ENCODE results near the gene PDE10A. TPM values are rescaled to one million over a fixed set of nuclear protein-coding genes. Genes with fewer than 3 reads are reported as not detected.

Gene PDE10A
- total RNA-seq, 1 donor from 2014 or later = 2.7 TPM

DNA sequence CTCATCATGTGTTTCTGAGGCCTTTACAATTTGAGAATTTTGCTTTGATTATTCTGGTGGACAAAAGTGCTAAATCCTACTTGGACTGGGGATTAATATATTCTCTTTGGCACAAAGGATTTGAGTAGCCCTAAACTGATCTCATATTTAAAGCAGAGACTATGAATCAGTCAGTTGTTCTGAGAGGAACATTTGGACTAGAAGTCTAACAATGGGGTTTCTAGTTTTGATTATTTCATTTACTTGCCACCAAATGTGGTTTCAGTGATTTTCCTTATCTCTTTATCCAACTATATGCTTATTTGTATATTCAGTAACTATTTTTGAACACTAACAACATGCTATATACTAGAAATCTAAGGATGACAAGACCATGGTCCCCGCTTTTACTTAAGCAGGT, 81.4 kb downstream of the PDE10A start:
- H3K27ac ChIP-seq = no peak overlapping the region
- no peaks in the 10 kb centered on the region for H3K9me3 ChIP-seq
- ATAC-seq (no peak), DNase-seq (no peak)
- H3K36me3 ChIP-seq = no peaks in the 10 kb centered on the region
- H3K27me3 ChIP-seq (ENCODE audit: low read depth) = no peaks in the 10 kb centered on the region
- intact Hi-C loops (cut with DNase I) = no loop called here
- TF ChIP-seq, protein P1, sequence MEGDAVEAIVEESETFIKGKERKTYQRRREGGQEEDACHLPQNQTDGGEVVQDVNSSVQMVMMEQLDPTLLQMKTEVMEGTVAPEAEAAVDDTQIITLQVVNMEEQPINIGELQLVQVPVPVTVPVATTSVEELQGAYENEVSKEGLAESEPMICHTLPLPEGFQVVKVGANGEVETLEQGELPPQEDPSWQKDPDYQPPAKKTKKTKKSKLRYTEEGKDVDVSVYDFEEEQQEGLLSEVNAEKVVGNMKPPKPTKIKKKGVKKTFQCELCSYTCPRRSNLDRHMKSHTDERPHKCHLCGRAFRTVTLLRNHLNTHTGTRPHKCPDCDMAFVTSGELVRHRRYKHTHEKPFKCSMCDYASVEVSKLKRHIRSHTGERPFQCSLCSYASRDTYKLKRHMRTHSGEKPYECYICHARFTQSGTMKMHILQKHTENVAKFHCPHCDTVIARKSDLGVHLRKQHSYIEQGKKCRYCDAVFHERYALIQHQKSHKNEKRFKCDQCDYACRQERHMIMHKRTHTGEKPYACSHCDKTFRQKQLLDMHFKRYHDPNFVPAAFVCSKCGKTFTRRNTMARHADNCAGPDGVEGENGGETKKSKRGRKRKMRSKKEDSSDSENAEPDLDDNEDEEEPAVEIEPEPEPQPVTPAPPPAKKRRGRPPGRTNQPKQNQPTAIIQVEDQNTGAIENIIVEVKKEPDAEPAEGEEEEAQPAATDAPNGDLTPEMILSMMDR (IDR thresholded peaks at IDR 0.05) = no peak
- no peak overlapping the region for H3K4me3 ChIP-seq
- H3K4me1 ChIP-seq = no peaks in the 10 kb centered on the region

DNA sequence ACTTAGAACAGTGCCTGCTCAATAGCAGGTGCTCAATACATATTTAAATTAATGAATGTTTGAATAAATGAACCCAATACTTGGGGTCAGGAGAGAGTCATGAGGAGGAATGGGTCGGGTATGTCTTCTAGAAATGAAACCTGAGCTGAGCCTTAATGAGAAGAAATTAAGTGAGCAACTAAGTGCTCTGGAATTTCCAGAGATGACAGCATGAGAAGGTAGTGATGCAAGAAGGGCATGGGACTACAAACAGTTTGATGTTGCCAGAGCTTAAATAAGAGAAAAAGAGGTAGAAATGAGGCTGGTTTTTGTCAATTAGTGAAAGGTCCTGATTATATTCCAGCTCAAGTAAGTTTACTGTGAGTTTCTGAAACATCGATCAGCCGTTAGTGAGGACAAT, 82.9 kb downstream of the PDE10A start:
- Histone ChIP-seq H3K27ac (no peak overlapping the region), H3K4me3 (no peak overlapping the region), H3K9me3 (no peaks in the 10 kb centered on the region), H3K36me3 (no peaks in the 10 kb centered on the region), H3K4me1 (no peaks in the 10 kb centered on the region), H3K27me3 (ENCODE audit: low read depth) (no peaks in the 10 kb centered on the region)
- ATAC-seq = no peak
- TF ChIP-seq, protein P1 (IDR thresholded peaks at IDR 0.05) = no peak
- intact Hi-C loops (cut with DNase I) = no loop called here
- DNase-seq = no peak

DNA sequence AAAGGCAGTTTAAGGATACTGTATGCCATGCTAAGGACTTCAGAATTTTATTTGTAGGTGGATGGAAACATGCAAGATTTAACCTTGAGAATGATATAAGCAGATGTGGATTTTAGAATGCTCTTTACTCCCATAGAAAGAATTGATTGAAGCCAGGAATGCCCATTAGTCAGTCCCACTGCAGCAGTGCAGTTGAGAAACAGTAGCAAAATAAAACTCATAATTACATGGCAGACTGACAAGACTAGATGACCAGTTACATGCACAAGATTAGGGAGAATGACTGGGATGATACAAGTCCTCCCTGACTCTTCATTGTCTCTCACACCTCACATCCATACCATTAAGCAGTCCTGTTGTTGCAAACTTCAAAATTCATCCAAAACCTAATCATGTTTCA, 83.9 kb downstream of the PDE10A start:
- H3K4me1 ChIP-seq = no peaks in the 10 kb centered on the region
- no peaks in the 10 kb centered on the region for H3K9me3 ChIP-seq
- TF ChIP-seq, protein P1 (IDR thresholded peaks at IDR 0.05) = no peak
- intact Hi-C loops (cut with DNase I) = no loop called here
- DNase-seq (no peak), ATAC-seq (no peak)
- H3K27ac ChIP-seq = no peak overlapping the region
- no peak overlapping the region for H3K4me3 ChIP-seq
- no peaks in the 10 kb centered on the region for H3K36me3 ChIP-seq
- H3K27me3 ChIP-seq (ENCODE audit: low read depth) = no peaks in the 10 kb centered on the region

DNA sequence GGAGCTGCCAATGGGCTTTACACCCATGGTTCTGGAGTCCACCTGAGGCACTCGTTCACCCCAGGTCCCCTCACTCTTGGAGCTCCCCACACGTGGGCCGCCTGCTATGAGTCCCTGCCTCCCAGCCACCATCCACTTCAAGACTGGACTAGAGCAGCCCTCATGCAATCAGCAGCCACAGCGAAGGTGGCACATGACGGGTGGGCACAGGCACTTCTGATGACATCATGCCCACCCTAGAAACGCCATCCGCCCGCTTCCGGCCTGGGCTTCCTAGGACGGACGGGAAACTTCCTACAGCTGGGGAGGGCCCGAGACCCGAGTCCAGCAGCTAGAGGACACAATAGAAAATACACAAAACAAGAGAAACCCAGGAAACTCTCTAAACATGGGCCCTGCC, 85.5 kb downstream of the PDE10A start:
- DNase-seq = no peak
- intact Hi-C loops (cut with DNase I) = no loop called here
- no peaks in the 10 kb centered on the region for H3K4me1 ChIP-seq

DNA sequence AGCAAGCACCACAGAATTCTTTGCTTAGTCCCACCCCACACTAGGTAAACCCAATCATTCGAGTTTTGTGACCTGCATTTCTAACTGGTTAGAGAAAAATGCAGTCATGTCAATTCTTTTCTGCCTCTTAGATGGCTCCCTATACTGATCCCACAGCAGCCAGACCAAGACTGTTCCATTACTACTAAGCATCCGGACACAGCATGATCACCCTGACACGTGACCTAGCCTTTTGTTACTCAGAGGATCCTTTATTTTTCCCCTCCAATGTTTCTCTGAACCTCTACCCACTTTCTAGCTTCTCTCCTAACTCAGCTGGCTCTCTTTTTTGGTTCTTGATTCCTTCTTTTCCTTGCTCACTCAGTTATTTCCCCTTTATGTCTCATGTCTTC, 87.9 kb downstream of the PDE10A start:
- DNase-seq (no peak), ATAC-seq (no peak)
- intact Hi-C loops (cut with DNase I) = no loop called here
- Histone ChIP-seq H3K27ac (no peak overlapping the region), H3K4me3 (no peak overlapping the region), H3K4me1 (no peaks in the 10 kb centered on the region), H3K9me3 (no peaks in the 10 kb centered on the region), H3K27me3 (ENCODE audit: low read depth) (no peaks in the 10 kb centered on the region), H3K36me3 (no peaks in the 10 kb centered on the region)
- TF ChIP-seq, protein P1 (IDR thresholded peaks at IDR 0.05) = no peak

More for the DNA sequence above, 85.5 kb downstream of the PDE10A start:
- TF ChIP-seq, protein P1 (IDR thresholded peaks at IDR 0.05) = no peak
- Histone ChIP-seq H3K9me3 (no peaks in the 10 kb centered on the region), H3K27me3 (ENCODE audit: low read depth) (no peaks in the 10 kb centered on the region), H3K36me3 (no peaks in the 10 kb centered on the region), H3K4me3 (no peak overlapping the region), H3K27ac (no peak overlapping the region)
- ATAC-seq = peak in 1 of 2 donors; percentile 23

Measured in lower lobe of right lung (tissue), 2 donors.